HG03457 (cell line): ENCODE results near the gene AFTPH.
A peak's percentile ranks its signal among the peaks of the same experiment; 100 is the strongest.

Experiments used
- ATAC-seq: cut with Tn5 transposase; IDR thresholded peaks from one replicate; pipeline ENCODE4 v1.9.1; 2021; ENCODE audit warnings: moderate number of reproducible peaks; ENCODE audit not compliant: unreplicated experiment

The AFTPH gene, protein sequence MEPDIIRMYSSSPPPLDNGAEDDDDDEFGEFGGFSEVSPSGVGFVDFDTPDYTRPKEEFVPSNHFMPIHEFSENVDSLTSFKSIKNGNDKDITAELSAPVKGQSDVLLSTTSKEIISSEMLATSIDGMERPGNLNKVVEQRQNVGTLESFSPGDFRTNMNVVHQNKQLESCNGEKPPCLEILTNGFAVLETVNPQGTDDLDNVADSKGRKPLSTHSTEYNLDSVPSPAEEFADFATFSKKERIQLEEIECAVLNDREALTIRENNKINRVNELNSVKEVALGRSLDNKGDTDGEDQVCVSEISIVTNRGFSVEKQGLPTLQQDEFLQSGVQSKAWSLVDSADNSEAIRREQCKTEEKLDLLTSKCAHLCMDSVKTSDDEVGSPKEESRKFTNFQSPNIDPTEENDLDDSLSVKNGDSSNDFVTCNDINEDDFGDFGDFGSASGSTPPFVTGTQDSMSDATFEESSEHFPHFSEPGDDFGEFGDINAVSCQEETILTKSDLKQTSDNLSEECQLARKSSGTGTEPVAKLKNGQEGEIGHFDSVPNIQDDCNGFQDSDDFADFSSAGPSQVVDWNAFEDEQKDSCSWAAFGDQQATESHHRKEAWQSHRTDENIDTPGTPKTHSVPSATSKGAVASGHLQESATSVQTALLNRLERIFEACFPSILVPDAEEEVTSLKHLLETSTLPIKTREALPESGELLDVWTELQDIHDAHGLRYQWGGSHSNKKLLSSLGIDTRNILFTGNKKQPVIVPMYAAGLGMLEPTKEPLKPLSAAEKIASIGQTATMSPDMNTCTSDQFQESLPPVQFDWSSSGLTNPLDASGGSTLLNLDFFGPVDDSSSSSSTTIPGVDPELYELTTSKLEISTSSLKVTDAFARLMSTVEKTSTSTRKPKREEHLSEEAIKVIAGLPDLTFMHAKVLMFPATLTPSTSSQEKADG

DNA sequence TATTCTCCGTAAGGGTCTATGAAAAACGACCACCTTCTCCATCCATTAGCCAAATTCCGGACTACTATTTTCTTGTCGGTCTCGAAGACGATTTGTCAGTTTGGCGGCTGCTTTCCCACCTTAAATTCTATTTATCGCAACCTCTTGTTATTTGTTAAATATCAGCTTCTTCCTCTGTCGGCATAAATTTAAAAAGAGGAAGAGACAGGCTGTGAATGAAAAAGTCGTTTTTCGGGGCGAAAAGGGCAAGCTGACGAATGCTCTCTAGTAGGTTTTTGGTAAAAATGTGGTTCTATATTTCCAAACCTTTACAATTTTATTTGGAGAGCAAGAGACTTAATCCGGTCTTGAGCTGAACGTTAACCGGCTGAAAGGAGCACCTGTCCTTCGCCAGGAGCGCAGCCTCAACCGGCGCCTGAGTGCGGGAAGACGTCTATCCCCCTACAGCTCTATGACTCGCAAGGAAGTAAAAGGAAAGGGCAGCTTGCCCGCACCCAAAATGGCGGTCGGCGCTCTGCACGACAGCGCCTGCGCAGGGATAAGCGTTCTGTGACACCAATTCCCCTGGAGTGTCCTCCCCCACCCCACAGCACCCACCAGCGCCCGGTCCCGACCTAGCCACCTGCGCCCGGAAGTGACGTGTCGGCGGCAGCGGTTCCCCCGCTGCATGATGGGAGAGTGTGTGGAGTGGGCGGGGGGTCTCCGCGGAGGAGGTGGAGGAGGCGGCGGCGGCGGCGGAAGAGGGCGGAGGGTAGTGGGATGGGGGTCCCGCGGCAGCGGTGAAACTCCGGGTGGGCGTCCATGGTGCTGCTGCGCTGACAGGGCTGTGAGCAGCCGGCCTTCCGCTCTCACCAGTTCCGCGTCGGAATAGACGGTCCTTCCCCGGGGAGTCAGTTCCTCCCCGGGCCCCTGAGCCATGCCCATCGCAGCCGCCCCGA, at the start of gene AFTPH:
AFTPH (plus strand) TSS at position 663 of the 938 bp plus-strand sequence. CDS start 27,147 bp downstream, outside the sequence.
- ATAC-seq = peak; percentile 72

DNA sequence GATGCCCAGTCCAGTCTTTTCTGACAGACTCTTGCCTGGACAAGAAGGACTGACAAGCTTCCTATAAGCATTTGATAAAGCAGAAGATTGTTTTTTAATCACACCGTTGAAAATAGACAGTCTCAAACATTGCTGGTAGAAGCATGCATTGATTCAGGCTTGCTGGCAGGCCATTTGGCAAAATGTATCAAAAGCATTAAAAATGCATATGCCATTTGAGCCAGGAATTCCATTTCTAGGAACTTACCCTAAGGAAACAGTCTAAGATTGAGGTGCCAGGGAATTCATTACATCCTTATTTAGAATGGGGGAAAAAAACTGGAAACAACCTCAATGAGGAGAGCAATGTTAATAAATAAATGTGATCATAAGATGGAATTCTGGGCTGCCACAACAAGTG, 49.5 kb upstream of the AFTPH start:
- no peak for ATAC-seq

DNA sequence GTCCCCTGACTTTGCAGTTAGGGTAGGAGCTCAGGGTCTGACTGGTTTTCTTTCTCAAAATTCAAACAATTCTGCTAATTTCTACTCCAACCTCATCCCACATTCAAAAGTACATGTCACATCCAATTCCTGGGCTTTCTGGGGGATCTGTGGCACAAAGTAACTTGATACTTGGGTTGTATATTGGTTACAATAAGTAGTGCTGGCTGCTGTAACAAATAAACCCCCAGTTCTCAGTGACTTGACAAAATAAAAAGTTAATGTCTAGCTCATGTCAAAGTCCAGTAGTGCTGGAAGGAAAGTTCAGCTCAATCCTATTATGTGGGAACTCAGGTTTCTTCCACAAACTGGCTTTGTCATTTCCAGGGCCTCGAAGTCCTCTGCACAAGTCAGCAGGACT, 47.1 kb upstream of the AFTPH start:
- no peak for ATAC-seq

DNA sequence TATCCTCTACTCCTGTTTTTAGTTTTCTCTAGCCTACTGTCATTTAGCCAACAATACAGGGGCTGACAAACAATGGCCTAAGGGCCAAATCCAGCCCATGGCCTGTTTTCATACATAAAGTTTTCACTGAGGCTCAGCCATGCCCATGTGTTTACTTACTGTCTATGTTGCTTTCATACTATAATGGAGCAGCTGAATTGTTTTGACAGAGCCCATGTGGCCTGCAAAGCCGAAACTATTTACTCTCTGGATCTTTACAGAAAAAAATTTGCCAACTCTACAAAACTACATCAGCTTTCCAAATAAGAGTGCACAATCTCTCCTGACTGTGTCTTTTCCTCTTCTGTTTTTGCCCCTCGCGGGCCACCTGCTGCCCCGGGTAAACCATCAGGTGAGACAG, 46.1 kb upstream of the AFTPH start:
- no peak for ATAC-seq

DNA sequence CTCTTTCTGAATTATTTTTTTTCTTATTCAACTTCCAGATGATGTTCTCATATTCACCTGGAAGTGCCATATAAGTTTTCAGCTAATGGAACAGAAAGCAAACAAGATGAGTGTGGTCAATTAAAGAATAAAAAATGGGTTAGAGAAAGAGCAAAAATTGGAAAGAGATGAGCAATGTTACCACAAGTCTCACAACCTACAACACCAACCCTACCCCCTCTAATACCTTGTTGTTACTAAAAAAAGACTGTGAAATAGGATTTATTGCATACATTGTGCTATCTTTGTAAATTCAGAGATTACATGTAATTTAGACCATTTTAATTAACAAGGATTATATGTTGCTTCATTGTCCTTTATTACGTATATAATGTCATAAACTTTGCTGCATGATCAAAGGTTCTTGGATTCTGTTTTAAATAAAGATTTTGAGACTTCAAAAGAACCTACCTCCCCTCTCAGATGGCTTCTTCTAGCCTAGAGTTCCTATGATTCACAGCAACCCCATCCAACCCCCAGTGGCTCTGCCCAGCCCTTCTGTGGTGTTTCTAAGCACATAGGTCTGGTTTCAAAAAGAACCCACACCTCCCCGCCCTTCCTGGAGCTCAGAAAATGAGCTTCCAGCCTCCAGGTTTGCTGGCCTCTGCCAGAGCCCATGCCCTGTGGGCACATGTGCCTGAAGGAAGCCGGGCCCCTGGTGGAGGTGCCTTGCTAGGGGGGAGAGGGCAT, 45.5 kb upstream of the AFTPH start:
- no peak for ATAC-seq

DNA sequence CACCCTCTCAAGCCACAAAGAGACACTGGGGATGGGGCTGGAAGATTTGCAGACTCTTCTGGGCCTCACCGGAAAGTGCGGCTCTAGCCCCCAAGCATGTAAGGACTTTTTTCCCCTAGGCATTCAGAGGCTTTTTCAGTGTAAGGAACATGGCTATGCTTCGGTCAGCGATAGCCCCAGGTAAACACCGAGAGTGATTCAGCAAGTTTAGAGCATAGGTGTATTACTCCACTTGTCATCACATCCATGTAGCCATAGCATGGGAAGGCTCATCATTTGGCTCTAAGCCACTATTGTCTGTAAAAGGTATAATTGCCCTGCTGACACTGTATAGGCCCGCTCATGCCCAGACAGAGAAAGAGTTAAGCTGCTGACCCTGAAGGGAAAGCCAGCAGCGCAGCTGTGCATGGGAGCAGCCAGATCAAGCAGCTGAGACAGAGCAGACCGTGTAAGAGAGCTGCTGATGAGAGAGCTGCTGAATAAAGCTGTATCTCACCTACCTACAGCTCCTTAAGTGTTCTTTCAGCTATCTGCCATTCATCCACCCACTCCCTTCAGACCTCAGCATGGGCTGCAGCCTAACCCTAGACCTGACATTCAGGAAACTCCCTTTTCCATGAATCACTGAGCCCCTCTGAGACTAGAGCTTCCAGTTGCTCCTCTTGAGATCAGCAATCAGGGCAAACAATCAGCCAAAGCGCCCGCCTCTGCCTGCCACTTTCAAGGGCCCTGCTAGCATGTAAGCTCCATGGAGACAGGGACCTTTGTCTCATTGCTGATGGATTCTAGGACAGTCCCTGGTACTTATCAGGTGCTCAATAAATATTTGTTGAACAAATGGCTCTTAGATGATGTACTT, 44.6 kb upstream of the AFTPH start:
- no peak for ATAC-seq

DNA sequence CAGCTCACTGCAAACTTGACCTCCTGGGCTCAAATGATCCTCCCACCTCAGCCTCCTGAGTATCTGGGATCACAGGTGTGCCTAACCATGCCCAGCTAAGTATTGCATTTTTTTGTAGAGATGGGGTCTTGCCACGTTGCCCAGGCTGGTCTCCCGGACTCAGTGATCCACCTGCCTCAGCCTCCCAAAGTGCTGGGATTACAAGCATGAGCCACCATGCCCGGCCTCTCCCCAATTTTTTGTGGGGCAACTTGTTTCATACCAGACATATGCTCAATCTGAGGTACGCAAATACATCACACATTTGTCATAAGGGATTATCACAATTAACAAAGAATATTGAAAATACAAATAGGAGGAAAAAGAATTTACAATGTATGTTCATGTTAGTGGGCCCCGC, 42.5 kb upstream of the AFTPH start:
- no peak for ATAC-seq

DNA sequence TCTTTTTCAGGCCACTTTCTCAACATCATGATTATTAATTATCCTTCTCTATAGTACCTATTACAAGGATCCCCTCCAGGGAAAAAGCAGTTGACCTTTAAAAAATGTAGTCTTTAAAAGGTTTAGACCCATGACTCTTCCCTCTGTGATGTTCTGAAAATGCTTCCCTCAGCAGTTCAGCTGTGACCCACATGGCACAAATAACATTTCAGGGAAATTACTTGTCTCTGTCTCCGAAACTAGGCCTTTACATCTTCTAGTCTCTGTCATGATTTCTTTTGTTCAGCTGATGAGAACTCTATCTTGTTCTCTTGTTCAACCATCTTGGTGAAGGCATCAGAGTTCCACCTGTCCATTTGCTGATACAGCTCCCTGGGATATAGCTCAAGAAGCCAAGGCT, 41.9 kb upstream of the AFTPH start:
- ATAC-seq = no peak

DNA sequence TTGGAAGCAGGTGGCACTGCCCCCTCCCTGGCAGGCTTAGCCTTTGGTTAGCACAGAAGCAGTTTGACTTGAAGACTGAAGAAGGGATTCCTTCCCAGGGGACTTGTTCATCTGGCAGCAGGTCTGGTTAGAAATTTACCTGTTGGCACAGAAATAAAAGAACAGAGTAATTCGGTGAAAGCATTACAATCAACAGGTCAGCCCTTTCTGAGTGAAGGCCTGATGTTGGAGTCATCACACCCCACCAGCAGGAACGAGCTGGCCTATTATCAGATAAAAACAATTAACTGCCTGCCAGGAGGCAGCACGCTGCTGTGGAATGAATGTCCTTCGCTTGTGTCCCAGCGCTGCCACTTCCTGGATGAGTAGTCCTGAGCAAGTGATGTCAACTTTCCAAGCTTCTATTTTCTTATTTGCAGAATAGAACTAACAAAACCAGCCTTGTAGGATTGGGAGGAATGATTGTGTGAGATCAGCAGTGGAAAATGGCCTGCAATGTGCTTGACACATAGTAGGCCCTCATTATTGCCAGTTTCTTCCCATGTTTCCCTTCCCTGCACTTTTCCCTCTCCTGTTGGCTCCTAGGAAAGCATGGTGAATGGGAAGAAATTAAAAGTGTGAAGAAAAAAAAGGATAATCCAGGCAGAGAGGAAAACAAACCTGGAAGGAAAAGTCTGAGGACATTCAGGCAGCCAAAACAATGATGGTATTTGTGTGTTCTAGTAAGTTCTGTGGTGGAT, 41.2 kb upstream of the AFTPH start:
- no peak for ATAC-seq

DNA sequence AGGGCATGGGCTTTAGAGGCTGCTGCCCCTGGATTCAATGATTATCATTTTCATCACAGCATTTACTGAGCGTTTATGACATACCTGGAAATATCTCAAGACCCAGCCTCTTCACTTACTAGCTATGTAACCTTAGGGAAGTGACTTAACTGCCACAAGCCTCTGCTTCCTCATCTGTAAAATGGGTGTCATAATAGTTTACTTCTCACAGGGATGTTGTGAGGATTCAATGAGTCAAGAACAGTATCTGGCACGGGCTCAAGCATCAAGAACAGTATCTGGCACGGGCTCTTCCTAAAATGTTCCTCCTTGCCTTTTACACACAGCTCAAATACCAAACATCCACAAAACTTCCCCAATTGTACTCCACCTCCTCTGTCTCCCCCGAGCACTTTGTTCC, 38.8 kb upstream of the AFTPH start:
- no peak for ATAC-seq

DNA sequence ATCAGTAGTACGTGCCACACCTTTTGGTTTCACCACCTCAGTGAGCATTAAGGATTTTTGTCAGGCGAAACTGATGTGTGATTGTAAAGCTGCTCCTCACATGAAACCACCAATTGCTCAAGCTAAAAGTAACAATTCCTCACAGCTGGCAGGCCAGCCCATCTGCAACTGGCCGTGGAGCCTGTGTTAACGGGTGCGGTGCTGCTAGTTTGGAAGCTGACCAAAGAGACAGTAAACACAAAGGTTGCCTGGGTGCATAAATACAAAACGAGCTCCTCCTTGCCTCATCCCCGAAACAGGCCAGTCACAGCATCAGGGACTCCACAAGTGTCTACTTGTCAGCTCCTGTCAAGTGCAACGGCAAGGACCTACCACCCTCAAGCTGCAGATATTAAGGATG, 38.2 kb upstream of the AFTPH start:
- ATAC-seq = no peak

DNA sequence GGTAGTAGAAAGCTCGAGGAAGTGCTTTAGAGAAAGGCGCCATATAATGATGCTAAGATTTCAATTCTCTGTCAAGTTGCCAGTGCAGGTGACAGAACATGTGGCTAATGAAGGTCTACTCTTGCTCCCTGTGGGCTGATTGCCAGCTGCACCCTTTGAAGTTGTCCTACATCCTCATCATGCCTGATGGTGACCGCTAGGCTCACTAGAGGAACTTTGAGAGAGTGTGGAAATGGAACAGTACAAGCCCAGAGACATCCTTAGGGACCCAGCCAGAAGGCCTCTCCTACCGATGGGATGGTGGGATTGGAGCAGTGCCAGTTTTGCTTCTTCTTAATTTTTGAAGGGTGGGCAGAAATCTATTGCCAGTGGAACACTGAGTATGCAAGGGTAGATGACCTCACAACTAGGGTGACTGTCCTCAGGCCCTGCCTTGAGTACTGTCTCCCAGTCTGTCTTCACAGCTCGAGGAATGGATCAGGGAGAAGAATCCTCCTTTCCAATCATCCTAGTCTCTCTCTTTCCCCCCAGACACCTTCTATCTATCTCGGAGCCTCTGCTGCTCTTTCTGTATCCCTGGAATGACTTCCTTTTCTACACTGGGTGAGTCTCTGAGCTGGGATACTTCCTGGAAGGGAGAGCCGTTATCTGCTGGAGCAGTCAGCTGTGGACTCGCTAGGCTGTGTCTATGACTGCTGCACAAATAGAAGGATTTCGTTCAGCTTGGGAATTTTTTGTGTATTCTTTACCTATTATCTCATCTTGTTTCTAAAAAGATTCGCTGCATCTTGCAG, 36.7 kb upstream of the AFTPH start:
- no peak for ATAC-seq

DNA sequence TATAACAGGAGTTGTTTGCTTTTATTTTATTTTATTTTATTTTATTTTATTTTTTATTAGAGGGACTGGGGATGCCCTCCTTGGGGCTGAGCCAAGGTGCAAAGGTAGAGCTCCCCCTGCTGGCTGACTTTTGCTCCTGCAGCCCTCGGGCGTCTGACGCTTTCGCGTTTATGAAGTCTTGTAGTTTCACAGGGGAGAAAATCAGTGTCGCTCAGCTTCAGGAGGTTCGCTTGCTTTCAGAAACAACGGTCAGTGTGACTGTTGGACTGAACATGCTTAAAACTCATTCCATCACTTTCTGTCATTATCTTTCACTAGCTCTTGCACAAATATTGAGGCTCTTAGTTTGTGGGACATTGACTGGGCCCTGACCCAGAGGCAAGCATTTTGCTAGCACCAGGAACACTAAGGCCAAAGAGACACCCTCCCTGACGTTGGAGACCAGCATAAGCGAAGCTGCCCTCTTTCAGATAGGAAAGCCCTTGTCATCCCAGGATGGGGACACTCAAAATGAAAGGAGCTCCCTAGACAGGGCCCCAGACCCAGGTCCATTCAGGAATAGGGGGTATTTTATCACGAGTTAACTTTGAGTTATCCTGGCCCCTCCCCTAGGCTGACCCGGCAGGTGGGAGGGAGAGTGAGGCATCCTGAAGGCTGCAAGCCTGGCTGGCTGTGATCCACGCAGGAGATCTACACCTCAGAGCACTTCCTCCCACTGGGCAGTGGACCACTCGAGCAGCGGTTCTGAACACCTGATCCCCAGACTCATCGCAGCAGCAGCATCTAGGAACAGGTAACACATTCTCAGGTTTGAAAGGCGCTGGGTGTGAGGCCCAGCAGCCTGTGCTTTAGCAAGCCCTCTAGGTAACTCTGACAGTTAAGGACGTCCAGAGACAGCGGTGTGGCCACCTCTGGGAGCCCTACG, 35.8 kb upstream of the AFTPH start:
- no peak for ATAC-seq

DNA sequence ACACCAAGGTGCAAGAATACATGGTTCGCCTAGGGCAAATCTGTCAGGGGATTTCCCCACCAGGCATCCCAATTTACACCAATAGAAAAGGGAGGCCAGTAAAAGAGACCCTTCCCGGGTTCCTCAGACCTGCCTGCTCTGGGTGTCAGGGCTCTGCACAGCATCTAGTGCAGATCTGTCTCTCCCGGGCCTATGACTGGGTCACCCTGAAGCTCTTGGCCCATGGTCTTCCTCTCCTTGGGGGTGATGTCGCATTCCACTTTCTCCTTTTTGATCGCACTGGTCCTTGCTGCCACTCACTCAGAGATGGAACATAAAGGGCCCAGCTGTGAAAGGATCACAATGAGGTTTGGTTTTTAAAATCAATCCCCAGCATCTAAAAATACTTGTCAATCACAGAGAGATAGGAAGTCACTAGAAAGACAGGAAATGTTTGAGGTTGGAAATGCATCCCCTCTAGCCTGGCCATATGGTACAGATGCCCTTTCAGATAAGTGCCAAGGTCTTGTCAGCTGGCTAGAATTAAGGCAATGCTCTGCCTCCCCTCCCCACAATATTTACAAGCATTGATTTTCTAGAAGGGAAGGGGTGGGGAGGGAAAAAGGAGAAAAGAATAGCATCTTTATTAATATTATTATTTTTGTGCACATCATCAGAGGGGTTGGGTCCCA, 34.9 kb upstream of the AFTPH start:
- no peak for ATAC-seq

DNA sequence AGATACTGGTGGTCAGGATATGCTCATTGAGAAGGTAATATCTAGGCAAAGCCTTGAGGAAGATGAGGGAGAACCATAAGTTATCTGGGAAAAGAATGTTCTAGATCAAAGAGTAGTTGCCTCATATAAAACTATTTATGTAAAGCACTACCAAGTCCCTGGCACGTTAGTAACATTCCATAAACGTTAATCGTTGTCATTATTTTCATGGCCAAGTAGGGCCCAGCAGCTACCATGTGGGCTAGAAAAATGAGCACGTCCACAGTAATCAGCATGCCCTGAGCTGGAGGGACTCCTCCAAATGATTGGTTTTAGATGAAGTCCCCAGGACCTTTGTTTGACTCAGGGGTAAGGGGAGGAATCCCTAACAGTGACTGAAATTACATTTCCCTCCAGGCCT, 32.7 kb upstream of the AFTPH start:
- no peak for ATAC-seq

DNA sequence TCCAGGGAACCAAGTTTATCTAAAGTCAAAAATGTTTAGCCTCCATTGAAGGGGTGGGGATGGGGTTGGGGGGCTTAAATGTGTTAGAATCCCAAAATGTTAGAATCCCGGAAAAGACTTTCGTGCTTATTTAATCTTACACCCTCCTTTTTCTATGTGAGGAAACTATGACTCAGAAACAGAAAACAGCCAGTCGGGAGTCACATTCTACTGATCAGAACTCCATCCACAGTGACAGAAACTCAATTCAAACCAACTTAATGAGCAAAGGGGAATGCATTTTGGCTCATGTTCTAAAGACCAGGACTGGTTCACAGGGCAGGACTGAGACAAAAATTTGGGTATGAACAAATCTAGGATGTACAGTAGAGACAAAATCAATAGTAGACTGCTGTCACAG, 31.9 kb upstream of the AFTPH start:
- no peak for ATAC-seq
